Measurements from ENCODE around the gene TSR1. TPM values are rescaled to one million over a fixed set of nuclear protein-coding genes. Genes with fewer than 3 reads are reported as not detected.

TSR1 gene
- total RNA-seq, 1 experiment from 2014 or later = 54.8 TPM

GRCh38 chr17:2283302-2283701 is 53.0 kb downstream of the TSR1 start:
- no peak for DNase-seq (ENCODE audit: low spot score)

DNA sequence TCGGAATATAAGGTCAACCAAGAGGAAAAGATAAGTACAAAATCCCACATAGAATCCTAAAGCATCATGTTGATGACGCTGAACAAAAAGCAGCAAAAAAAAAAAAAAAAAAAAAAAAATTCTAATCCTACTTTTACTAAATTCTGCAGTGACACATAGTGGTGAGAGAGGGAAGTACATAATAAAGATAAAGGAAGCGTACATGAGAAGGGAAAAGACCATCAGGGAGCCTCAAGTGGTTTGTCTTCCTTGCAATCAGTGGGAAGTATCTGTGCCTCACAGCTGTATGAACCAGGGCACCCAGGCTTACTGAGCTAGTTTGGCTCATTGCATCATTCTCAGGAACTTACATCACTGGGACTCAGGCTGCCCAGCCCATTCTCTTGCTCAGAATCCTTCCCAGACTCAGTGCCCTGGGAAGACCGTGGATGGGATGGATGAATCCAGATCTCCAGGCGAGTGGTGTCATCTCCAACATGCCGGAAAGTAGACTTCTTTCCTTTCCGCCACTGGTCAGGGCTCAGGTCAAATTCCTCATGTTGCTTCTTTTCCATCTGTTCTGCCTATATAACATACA is 53.9 kb downstream of the TSR1 start:
- peak; percentile 46 for DNase-seq (ENCODE audit: low spot score)

DNA sequence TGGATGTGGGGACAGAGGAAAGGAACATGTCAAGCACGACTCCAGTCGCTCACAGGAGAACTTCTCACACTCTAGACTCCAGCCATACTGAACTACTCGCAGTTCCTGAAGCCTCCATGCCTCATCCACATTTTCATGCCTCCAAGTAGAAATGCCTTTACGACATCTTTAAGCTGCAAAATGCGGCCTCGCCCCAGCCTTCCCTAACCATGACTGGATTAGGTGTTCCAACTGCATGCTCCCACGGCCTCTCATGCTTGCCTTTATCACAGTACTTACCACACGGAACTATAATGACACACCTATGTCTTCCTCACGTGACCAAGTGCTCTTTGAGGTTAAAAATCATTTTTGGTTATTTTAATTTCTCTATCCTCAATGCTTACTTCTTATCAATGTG is 56.5 kb downstream of the TSR1 start:
- DNase-seq (ENCODE audit: low spot score) = no peak

DNA sequence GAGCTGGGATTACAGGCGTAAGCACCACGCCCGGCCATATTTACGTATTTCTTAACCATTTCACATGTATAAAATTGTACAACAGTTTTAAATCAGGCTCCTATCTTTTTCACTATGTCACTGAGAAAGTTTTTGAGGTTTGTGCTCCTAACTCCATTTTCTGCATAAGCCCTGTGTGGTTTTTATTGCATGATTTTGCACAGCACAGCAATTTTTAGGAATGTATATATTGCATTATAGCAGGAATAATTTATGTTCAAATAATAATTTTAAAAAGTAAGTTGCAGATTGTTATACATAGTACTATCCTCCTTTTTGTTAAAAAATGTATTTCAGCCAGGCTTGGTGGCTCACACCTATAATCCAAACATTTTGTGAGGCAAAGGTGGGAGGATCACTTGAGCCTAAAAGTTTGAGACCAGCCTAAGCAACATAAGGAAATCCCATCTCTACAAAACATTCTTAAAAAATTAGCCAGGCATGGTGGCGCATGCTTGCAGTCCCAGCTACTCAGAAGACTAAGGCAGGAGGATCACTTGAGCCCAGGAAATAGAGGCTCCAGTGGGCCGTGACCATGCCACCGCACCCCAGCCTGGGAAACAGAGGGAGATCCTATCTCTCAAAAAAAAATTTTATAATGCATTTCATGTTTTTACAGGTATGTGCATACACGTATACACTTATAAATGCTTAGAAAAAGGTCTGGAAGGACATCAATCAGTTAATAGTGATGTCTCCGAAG is 58.7 kb downstream of the TSR1 start:
- no peak for DNase-seq (ENCODE audit: low spot score)

- DNase-seq (ENCODE audit: low spot score) = no peak
Observed at GRCh38 chr17:2275722-2276121, 60.5 kb downstream of the TSR1 start.

- no peak for DNase-seq (ENCODE audit: low spot score)
Observed at GRCh38 chr17:2274414-2274813, 61.8 kb downstream of the TSR1 start.

Other genes with a start within 250 kb of the TSR1 start
- 10.3 and 24.5 TPM in 2 replicates for gene SMG6, start 32.7 kb downstream of the TSR1 start, total RNA-seq (2014; rRNA removed; shearing (Covaris generic))
- gene SRR, start 32.5 kb downstream of the TSR1 start, total RNA-seq (2014; rRNA removed; shearing (Covaris generic)) = 23.1 and 34.9 TPM in 2 replicates
- 3.1 and 11.2 TPM in 2 replicates for gene SGSM2, start 1.0 kb upstream of the TSR1 start, total RNA-seq (2014; rRNA removed; shearing (Covaris generic))
- 0.39 and 1.5 TPM in 2 replicates for gene MNT, start 64.6 kb upstream of the TSR1 start, total RNA-seq (2014; rRNA removed; shearing (Covaris generic))
- gene METTL16, start 175.4 kb upstream of the TSR1 start, total RNA-seq (2014; rRNA removed; shearing (Covaris generic)) = 35.9 and 44.4 TPM in 2 replicates